ENCODE measurements around the gene NT5E.

Gene NT5E

GRCh38 chr6:85422996-85423395 is 26.9 kb upstream of the NT5E start:
- DNase-seq, result no peak

GRCh38 chr6:85424981-85425380 is 24.9 kb upstream of the NT5E start:
- no peak for DNase-seq

GRCh38 chr6:85425997-85426396 is 23.9 kb upstream of the NT5E start:
- DNase-seq, result no peak

- no peak for DNase-seq
Observed at GRCh38 chr6:85428486-85428885, 21.4 kb upstream of the NT5E start.

GRCh38 chr6:85429346-85429745 is 20.5 kb upstream of the NT5E start:
- DNase-seq, result no peak

- no peak for DNase-seq
Observed at GRCh38 chr6:85431271-85431670, 18.6 kb upstream of the NT5E start.

- DNase-seq, result no peak
Observed at GRCh38 chr6:85432554-85432953, 17.3 kb upstream of the NT5E start.

- no peak for DNase-seq
Observed at GRCh38 chr6:85435851-85436250, 14.0 kb upstream of the NT5E start.

GRCh38 chr6:85436411-85436810 is 13.5 kb upstream of the NT5E start:
- no peak for DNase-seq

- no peak for DNase-seq
Observed at GRCh38 chr6:85436939-85437495, 12.9 kb upstream of the NT5E start.

GRCh38 chr6:85443349-85444117 is 6.3 kb upstream of the NT5E start:
- no peak for DNase-seq

GRCh38 chr6:85449388-85449817 is 480 bp upstream of the NT5E start:
- DNase-seq, result no peak

- DNase-seq, result no peak
Observed at GRCh38 chr6:85451565-85452306, 1.9 kb downstream of the NT5E start.

- no peak for DNase-seq
Observed at GRCh38 chr6:85452441-85452881, 2.6 kb downstream of the NT5E start.

- no peak for DNase-seq
Observed at GRCh38 chr6:85453052-85453451, 3.2 kb downstream of the NT5E start.

- DNase-seq, result no peak
Observed at GRCh38 chr6:85453490-85453889, 3.6 kb downstream of the NT5E start.

- no peak for DNase-seq
Observed at GRCh38 chr6:85455471-85456026, 5.7 kb downstream of the NT5E start.

- no peak for DNase-seq
Observed at GRCh38 chr6:85456782-85457181, 6.9 kb downstream of the NT5E start.

- DNase-seq, result no peak
Observed at GRCh38 chr6:85458184-85458583, 8.3 kb downstream of the NT5E start.

GRCh38 chr6:85458782-85459181 is 8.9 kb downstream of the NT5E start:
- DNase-seq, result no peak

GRCh38 chr6:85459224-85459901 is 9.5 kb downstream of the NT5E start:
- DNase-seq, result no peak

GRCh38 chr6:85460154-85460920 is 10.5 kb downstream of the NT5E start:
- DNase-seq, result no peak

Measured in NCI-H1417 treated with DMSO at 0.1 percent for 48 hours (cell line).